ENCODE results near the gene GRAMD1A. TPM values are rescaled to one million over a fixed set of nuclear protein-coding genes. Genes with fewer than 3 reads are reported as not detected.
"Not testable (repeated sequence)": the region's sequence is repeated elsewhere in the genome, so short reads cannot be mapped to it uniquely, and the experiment has no call there.

The GRAMD1A gene
- total RNA-seq, 1 donor from 2014 or later: 29.3 TPM

GRCh38 chr19:35015270-35015953 is 15.3 kb downstream of the GRAMD1A start:
- DNase-seq (ENCODE audit: low spot score in 2 of 2) (no peak), FAIRE-seq (no peak)

- no peak for DNase-seq (ENCODE audit: low spot score in 2 of 2)
- no peak for FAIRE-seq
Measured at GRCh38 chr19:35015954-35016351, 15.8 kb downstream of the GRAMD1A start.

- no peak for FAIRE-seq
- DNase-seq (ENCODE audit: low spot score in 2 of 2): no peak
Measured at GRCh38 chr19:35017507-35017906, 17.4 kb downstream of the GRAMD1A start.

GRCh38 chr19:35018379-35018778 is 18.3 kb downstream of the GRAMD1A start:
- FAIRE-seq: no peak
- no peak for DNase-seq (ENCODE audit: low spot score in 2 of 2)

GRCh38 chr19:35019144-35019543 is 19.0 kb downstream of the GRAMD1A start:
- DNase-seq (ENCODE audit: low spot score in 2 of 2) (no peak), FAIRE-seq (no peak)

- FAIRE-seq: no peak
- no peak for DNase-seq (ENCODE audit: low spot score in 2 of 2)
Measured at GRCh38 chr19:35021016-35021415, 20.9 kb downstream of the GRAMD1A start.

- FAIRE-seq (no peak), DNase-seq (ENCODE audit: low spot score in 2 of 2) (no peak)
Measured at GRCh38 chr19:35021596-35021995, 21.5 kb downstream of the GRAMD1A start.

- DNase-seq (ENCODE audit: low spot score in 2 of 2) (no peak), FAIRE-seq (no peak)
Measured at GRCh38 chr19:35022460-35022859, 22.3 kb downstream of the GRAMD1A start.

GRCh38 chr19:35023428-35023827 is 23.3 kb downstream of the GRAMD1A start:
- FAIRE-seq (no peak), DNase-seq (ENCODE audit: low spot score in 2 of 2) (no peak)

- no peak for DNase-seq (ENCODE audit: low spot score in 2 of 2)
- no peak for FAIRE-seq
Measured at GRCh38 chr19:35024095-35024494, 24.0 kb downstream of the GRAMD1A start.

GRCh38 chr19:35025969-35026368 is 25.8 kb downstream of the GRAMD1A start:
- no peak for FAIRE-seq

GRCh38 chr19:35026418-35026817 is 26.3 kb downstream of the GRAMD1A start:
- DNase-seq (ENCODE audit: low spot score in 2 of 2): no peak
- no peak for FAIRE-seq

More at GRCh38 chr19:35025969-35026368, 25.8 kb downstream of the GRAMD1A start:
- DNase-seq (ENCODE audit: low spot score in 2 of 2): no peak

- FAIRE-seq: no peak
- no peak for DNase-seq (ENCODE audit: low spot score in 2 of 2)
Measured at GRCh38 chr19:35027009-35027408, 26.9 kb downstream of the GRAMD1A start.

- DNase-seq (ENCODE audit: low spot score in 2 of 2) (no peak), FAIRE-seq (no peak)
Measured at GRCh38 chr19:35027851-35028599, 27.9 kb downstream of the GRAMD1A start.

- not testable (repeated sequence) for DNase-seq (ENCODE audit: low spot score in 2 of 2)
Measured at GRCh38 chr19:35028600-35028885, 28.4 kb downstream of the GRAMD1A start.

GRCh38 chr19:35029275-35029736 is 29.2 kb downstream of the GRAMD1A start:
- not testable (repeated sequence) for FAIRE-seq

More at GRCh38 chr19:35028600-35028885, 28.4 kb downstream of the GRAMD1A start:
- FAIRE-seq: not testable (repeated sequence)

GRCh38 chr19:35029737-35030256 is 29.7 kb downstream of the GRAMD1A start:
- DNase-seq (ENCODE audit: low spot score in 2 of 2) (no peak), FAIRE-seq (no peak)

More at GRCh38 chr19:35029275-35029736, 29.2 kb downstream of the GRAMD1A start:
- DNase-seq (ENCODE audit: low spot score in 2 of 2): not testable (repeated sequence)

- DNase-seq (ENCODE audit: low spot score in 2 of 2): peak; percentile 83 to 89
- FAIRE-seq: no peak
Measured at GRCh38 chr19:35030257-35031071, 30.3 kb downstream of the GRAMD1A start, which contains the start of gene SCN1B. SCN1B (plus strand) TSS chr19:35030470; CDS start chr19:35030821, 351 bp downstream.

- no peak for FAIRE-seq
- DNase-seq (ENCODE audit: low spot score in 2 of 2): peak; percentile 68 to 77
Measured at GRCh38 chr19:35031072-35031881, 31.2 kb downstream of the GRAMD1A start.
